Measurements from ENCODE around the gene TMC1.

GRCh38 chr9:72800328-72800994 lies 279.1 kb downstream of the TMC1 start:
- no peak for TF ChIP-seq SNAI2 (CRISPR knock-in tag; IDR thresholded peaks at IDR 0.05)
- no peak for TF ChIP-seq ARNTL (CRISPR knock-in tag; IDR thresholded peaks at IDR 0.05; ENCODE audit: borderline replicate concordance, low read depth)

All from SK-N-SH treated with all-trans-retinoic acid at 6 μM for 48 hours (cell line).